Neutrophil (primary cell): Measurements from ENCODE around the gene BTK.

Experiments used
- H3K27ac ChIP-seq: fragments of 200-600 bp; sonication (generic); 2 replicates; pipeline ENCODE4 v1.5.1; 2016; ENCODE audit warnings: mild to moderate bottlenecking, moderate library complexity
- H3K27me3 ChIP-seq: fragments of 200-600 bp; sonication (generic); 2 replicates; pipeline ENCODE4 v1.6.0; 2016; ENCODE audit warnings: mild to moderate bottlenecking
- H3K36me3 ChIP-seq: fragments of 200-600 bp; sonication (generic); 2 replicates; pipeline ENCODE4 v1.5.1; 2017
- H3K4me1 ChIP-seq, 2 experiments: fragments of 200-600 bp in 1 of 2; sonication (generic) in 1 of 2; 1 replicate in 1 of 2; 2 replicates in 1 of 2; pipeline versions ENCODE4 v1.5.1 to v1.6.1; 2013 to 2016; ENCODE audit warnings: low read depth in 1 of 2, low read length in 1 of 2, mild to moderate bottlenecking in 1 of 2, moderate library complexity in 1 of 2; ENCODE audit not compliant: control insufficient read depth in 1 of 2, insufficient read depth in 1 of 2
- H3K4me3 ChIP-seq, 2 experiments: fragments of 200-600 bp in 1 of 2; sonication (generic) in 1 of 2; 1 replicate in 1 of 2; 2 replicates in 1 of 2; pipeline ENCODE4 v1.5.1; 2013 to 2016; ENCODE audit warnings: low read depth in 1 of 2, low read length in 1 of 2, mild to moderate bottlenecking in 1 of 2, moderate library complexity in 1 of 2
- H3K9me3 ChIP-seq: fragments of 200-600 bp; sonication (generic); 2 replicates; pipeline ENCODE4 v1.5.1; 2016
- CTCF ChIP-seq: fragments of 200-600 bp; sonication (generic); IDR thresholded peaks from 2 replicates; pipeline ENCODE4 v1.5.1; 2016; ENCODE audit warnings: antibody characterized with exemption

The BTK gene

GRCh38 chrX:101385026-101385684, 836 bp downstream of the BTK start:
- Histone ChIP-seq H3K27me3 (no peaks in the 10 kb centered on the region), H3K36me3 (no peaks in the 10 kb centered on the region), H3K4me1 (peaks cover 27 to 34% of the 10 kb centered on the region in 2 experiments), H3K27ac (peak overlapping the region; percentile 85), H3K4me3 (peak overlapping the region; percentile 61 to 75), H3K9me3 (no peaks in the 10 kb centered on the region)
- TF ChIP-seq CTCF, result no peak

- H3K27me3 ChIP-seq, result no peaks in the 10 kb centered on the region
Observed at GRCh38 chrX:101383679-101384205, 2.2 kb downstream of the BTK start.

GRCh38 chrX:101377547-101377946, 8.4 kb downstream of the BTK start:
- peak overlapping the region; percentile 67 for H3K27ac ChIP-seq
- no peaks in the 10 kb centered on the region for H3K4me1 ChIP-seq
- peaks cover 25% of the 10 kb centered on the region for H3K36me3 ChIP-seq
- no peak for TF ChIP-seq CTCF
- H3K27me3 ChIP-seq, result no peaks in the 10 kb centered on the region
- H3K4me3 ChIP-seq, result no peak overlapping the region
- H3K9me3 ChIP-seq, result no peaks in the 10 kb centered on the region

More at GRCh38 chrX:101383679-101384205, 2.2 kb downstream of the BTK start:
- H3K9me3 ChIP-seq, result no peaks in the 10 kb centered on the region
- TF ChIP-seq CTCF, result no peak
- H3K4me1 ChIP-seq, result peaks cover 27 to 34% of the 10 kb centered on the region in 2 experiments
- no peaks in the 10 kb centered on the region for H3K36me3 ChIP-seq
- H3K27ac ChIP-seq, result peak overlapping the region; percentile 49
- no peak overlapping the region for H3K4me3 ChIP-seq

- TF ChIP-seq CTCF, result no peak
- Histone ChIP-seq H3K9me3 (no peaks in the 10 kb centered on the region), H3K27me3 (no peaks in the 10 kb centered on the region), H3K27ac (no peak overlapping the region), H3K36me3 (peaks cover 80% of the 10 kb centered on the region), H3K4me3 (no peak overlapping the region), H3K4me1 (no peaks in the 10 kb centered on the region)
Observed at GRCh38 chrX:101370888-101371504, 15.0 kb downstream of the BTK start.

- TF ChIP-seq CTCF, result no peak
- Histone ChIP-seq H3K27ac (no peak overlapping the region), H3K4me1 (no peaks in the 10 kb centered on the region), H3K4me3 (no peak overlapping the region), H3K36me3 (peaks cover 85% of the 10 kb centered on the region), H3K27me3 (no peaks in the 10 kb centered on the region), H3K9me3 (no peaks in the 10 kb centered on the region)
Observed at GRCh38 chrX:101369687-101370086, 16.3 kb downstream of the BTK start.
